Uterus (tissue), 4 donors: Measurements from ENCODE around the gene PTPN14. TPM values are rescaled to one million over a fixed set of nuclear protein-coding genes. Genes with fewer than 3 reads are reported as not detected.

Experiments
- DNase-seq, 2 donors: peaks; one replicate each; pipeline ENCODE4 v3.0.0-alpha.2; 2019 to 2020
- H3K27ac ChIP-seq, 2 donors: fragments of 200-600 bp; sonication (generic); 1 replicate in 1 of 2; 2 replicates in 1 of 2; pipeline ENCODE4 v1.5.1; 2016 to 2018
- H3K27me3 ChIP-seq, 2 donors: fragments of 200-600 bp; sonication (generic); one replicate each; pipeline ENCODE4 v1.5.1; 2018 to 2019; ENCODE audit warnings: control low read depth in 1 of 2
- H3K36me3 ChIP-seq, 2 donors: fragments of 200-600 bp; sonication (generic); one replicate each; pipeline ENCODE4 v1.5.1; 2019; ENCODE audit warnings: control low read depth in 1 of 2
- H3K4me1 ChIP-seq, 2 donors: fragments of 200-600 bp; sonication (generic); one replicate each; pipeline ENCODE4 v1.5.1; 2018 to 2019; ENCODE audit warnings: control low read depth in 1 of 2
- H3K4me3 ChIP-seq, 2 donors: fragments of 200-600 bp; sonication (generic); 1 replicate in 1 of 2; 2 replicates in 1 of 2; pipeline ENCODE4 v1.5.1; 2018 to 2019; ENCODE audit warnings: mild to moderate bottlenecking in 1 of 2
- H3K9me3 ChIP-seq, 2 donors: fragments of 200-600 bp; sonication (generic); one replicate each; pipeline ENCODE4 v1.5.1; 2019; ENCODE audit warnings: control low read depth in 1 of 2
- CTCF ChIP-seq, 4 experiments: fragments of 200-600 bp in 2 of 4; fragments of 450-650 bp in 2 of 4; sonication (generic) in 2 of 4; IDR thresholded peaks; one replicate each; pipeline ENCODE4 v1.5.1; 2016 to 2019; ENCODE audit warnings: antibody characterized with exemption in 4 of 4, mild to moderate bottlenecking in 2 of 4, moderate library complexity in 1 of 4
- POLR2A ChIP-seq, 2 donors: fragments of 450-650 bp; IDR thresholded peaks; one replicate each; pipeline ENCODE4 v1.6.1; 2016; ENCODE audit warnings: antibody characterized with exemption in 2 of 2, mild to moderate bottlenecking in 1 of 2, moderate library complexity in 1 of 2
- intact Hi-C: fragments of 100-400 bp; cut with DNase I; formaldehyde crosslinking; loops from one replicate; pipeline ENCODE4 v1.15.1; 2023; ENCODE audit warnings: low total_unique reads
- total RNA-seq, 4 donors: library from RNA; depleted of rRNA in 3 of 4; stranded (reverse); fragments of >200 nt in 3 of 4; gene quantifications; one replicate each; pipeline versions ENCODE4 v1.1.0 to v1.2.4, GENCODE V29; 2014 to 2023
- donor health status: DM: yes; HTN: yes; CAD: no.

PTPN14 gene
- total RNA-seq, 4 donors from 2014 or later: 13.2 to 78.0 (median 30.9) TPM

GRCh38 chr1:214386747-214387146 is 164.7 kb downstream of the PTPN14 start:
- DNase-seq: no peak
- Histone ChIP-seq H3K27ac (no peak overlapping the region), H3K36me3 (no peaks in the 10 kb centered on the region), H3K9me3 (no peaks in the 10 kb centered on the region), H3K4me3 (no peak overlapping the region), H3K27me3 (no peaks in the 10 kb centered on the region), H3K4me1 (no peaks in the 10 kb centered on the region)
- intact Hi-C loops: no loop called here
- no peak for TF ChIP-seq POLR2A (IDR thresholded peaks at IDR 0.05)
- TF ChIP-seq CTCF (IDR thresholded peaks at IDR 0.05): no peak

GRCh38 chr1:214386333-214386732 is 165.1 kb downstream of the PTPN14 start:
- intact Hi-C loops: no loop called here
- TF ChIP-seq POLR2A (IDR thresholded peaks at IDR 0.05) (no peak), CTCF (IDR thresholded peaks at IDR 0.05) (no peak)
- Histone ChIP-seq H3K9me3 (no peaks in the 10 kb centered on the region), H3K4me1 (no peaks in the 10 kb centered on the region), H3K4me3 (no peak overlapping the region), H3K27me3 (no peaks in the 10 kb centered on the region), H3K27ac (no peak overlapping the region), H3K36me3 (no peaks in the 10 kb centered on the region)
- no peak for DNase-seq

GRCh38 chr1:214385428-214385827 is 166.0 kb downstream of the PTPN14 start:
- Histone ChIP-seq H3K36me3 (no peaks in the 10 kb centered on the region), H3K4me1 (no peaks in the 10 kb centered on the region), H3K27ac (no peak overlapping the region), H3K4me3 (no peak overlapping the region), H3K27me3 (no peaks in the 10 kb centered on the region), H3K9me3 (no peaks in the 10 kb centered on the region)
- TF ChIP-seq POLR2A (IDR thresholded peaks at IDR 0.05) (no peak), CTCF (IDR thresholded peaks at IDR 0.05) (no peak)
- intact Hi-C loops: no loop called here
- DNase-seq: no peak

GRCh38 chr1:214384373-214385079 is 166.9 kb downstream of the PTPN14 start:
- intact Hi-C loops: no loop called here
- Histone ChIP-seq H3K4me3 (no peak overlapping the region), H3K4me1 (no peaks in the 10 kb centered on the region), H3K27me3 (no peaks in the 10 kb centered on the region), H3K27ac (no peak overlapping the region), H3K36me3 (no peaks in the 10 kb centered on the region), H3K9me3 (no peaks in the 10 kb centered on the region)
- TF ChIP-seq CTCF (IDR thresholded peaks at IDR 0.05): no peak
- TF ChIP-seq POLR2A (IDR thresholded peaks at IDR 0.05): no peak
- DNase-seq: no peak

GRCh38 chr1:214383381-214384372 is 167.7 kb downstream of the PTPN14 start:
- Histone ChIP-seq H3K4me3 (no peak overlapping the region), H3K9me3 (no peaks in the 10 kb centered on the region), H3K36me3 (no peaks in the 10 kb centered on the region), H3K4me1 (no peaks in the 10 kb centered on the region), H3K27ac (no peak overlapping the region), H3K27me3 (no peaks in the 10 kb centered on the region)
- TF ChIP-seq POLR2A (IDR thresholded peaks at IDR 0.05) (no peak), CTCF (IDR thresholded peaks at IDR 0.05) (no peak)
- no peak for DNase-seq
- intact Hi-C loops: no loop called here
